Esophagus (tissue), 2 donors: ENCODE measurements around the gene ANLN. TPM values are rescaled to one million over a fixed set of nuclear protein-coding genes. Genes with fewer than 3 reads are reported as not detected.

Experiments used
- H3K27ac ChIP-seq, 2 donors: one replicate each; pipeline ENCODE4 v1.5.1; 2013; ENCODE audit warnings: low read depth in 2 of 2, mild to moderate bottlenecking in 2 of 2, inconsistent platforms in 1 of 2, low read length in 1 of 2, moderate library complexity in 1 of 2
- H3K27me3 ChIP-seq, 2 donors: one replicate each; pipeline ENCODE4 v1.6.1; 2013; ENCODE audit warnings: low read length in 2 of 2, control low read depth in 1 of 2, mild to moderate bottlenecking in 1 of 2; ENCODE audit not compliant: insufficient read depth in 2 of 2, control insufficient read depth in 1 of 2
- H3K36me3 ChIP-seq, 2 donors: one replicate each; pipeline ENCODE4 v1.6.1; 2013; ENCODE audit warnings: low read length in 1 of 2; ENCODE audit not compliant: control insufficient read depth in 2 of 2, insufficient read depth in 2 of 2
- H3K4me1 ChIP-seq, 2 donors: one replicate each; pipeline ENCODE4 v1.6.1; 2013; ENCODE audit warnings: low read length in 1 of 2; ENCODE audit not compliant: control insufficient read depth in 2 of 2, insufficient read depth in 2 of 2
- H3K4me3 ChIP-seq, 2 donors: one replicate each; pipeline ENCODE4 v1.5.1; 2013; ENCODE audit warnings: low read length in 2 of 2, mild to moderate bottlenecking in 2 of 2, low read depth in 1 of 2, moderate library complexity in 1 of 2
- H3K9me3 ChIP-seq, 2 donors: one replicate each; pipeline ENCODE4 v1.6.1; 2013; ENCODE audit warnings: mild to moderate bottlenecking in 2 of 2, low read depth in 1 of 2, low read length in 1 of 2, moderate library complexity in 1 of 2; ENCODE audit not compliant: control insufficient read depth in 2 of 2, insufficient read depth in 1 of 2
- WGBS, 2 donors: extraction: QIAGEN DNeasy Blood & Tissue Kit; methylation state at CpG; one replicate each; pipeline ENCODE4 v1.1.7; 2013; 5-methylcytosine and 5-hydroxymethylcytosine counted together
- polyA plus RNA-seq, 2 donors: library from polyadenylated mRNA; stranded (reverse); fragments of 200-250 nt; gene quantifications; one replicate each; pipeline ENCODE4 v1.2.3, GENCODE V29; 2013
- donor health status: healthy with polysubstance abuse.
- donor health status: Bipolar disorder and iron deficiency.

The ANLN gene
- polyA plus RNA-seq, 2 donors = 11.2 to 16.0 TPM

- Histone ChIP-seq H3K4me1 (no peaks in the 10 kb centered on the region), H3K27ac (no peak overlapping the region), H3K27me3 (no peaks in the 10 kb centered on the region), H3K4me3 (no peak overlapping the region), H3K36me3 (no peaks in the 10 kb centered on the region), H3K9me3 (no peaks in the 10 kb centered on the region)
- WGBS, 2 donors = 98% methylated on average over 3 of the region's 3 CpGs
Measured at GRCh38 chr7:36422072-36422471, 32.4 kb downstream of the ANLN start.

GRCh38 chr7:36423633-36424032, 34.0 kb downstream of the ANLN start:
- Histone ChIP-seq H3K27me3 (no peaks in the 10 kb centered on the region), H3K4me1 (no peaks in the 10 kb centered on the region), H3K27ac (no peak overlapping the region), H3K36me3 (no peaks in the 10 kb centered on the region), H3K9me3 (no peaks in the 10 kb centered on the region), H3K4me3 (no peak overlapping the region)
- WGBS, 2 donors = 96 to 100% methylated on average over 2 of the region's 2 CpGs

- WGBS, 2 donors = 80 to 89% methylated on average over 2 of the region's 2 CpGs
Measured at GRCh38 chr7:36430186-36430585, 40.5 kb downstream of the ANLN start.

GRCh38 chr7:36430881-36431280, 41.2 kb downstream of the ANLN start:
- no peaks in the 10 kb centered on the region for H3K36me3 ChIP-seq
- 85 to 89% methylated on average over 2 of the region's 2 CpGs for WGBS, 2 donors
- H3K27ac ChIP-seq = no peak overlapping the region
- H3K9me3 ChIP-seq = no peaks in the 10 kb centered on the region
- H3K4me1 ChIP-seq = no peaks in the 10 kb centered on the region
- H3K27me3 ChIP-seq = no peaks in the 10 kb centered on the region
- no peak overlapping the region for H3K4me3 ChIP-seq

More at GRCh38 chr7:36430186-36430585, 40.5 kb downstream of the ANLN start:
- no peaks in the 10 kb centered on the region for H3K4me1 ChIP-seq
- H3K27me3 ChIP-seq = no peaks in the 10 kb centered on the region
- H3K4me3 ChIP-seq = no peak overlapping the region
- no peak overlapping the region for H3K27ac ChIP-seq
- no peaks in the 10 kb centered on the region for H3K36me3 ChIP-seq
- H3K9me3 ChIP-seq = no peaks in the 10 kb centered on the region

- Histone ChIP-seq H3K36me3 (no peaks in the 10 kb centered on the region), H3K4me1 (no peaks in the 10 kb centered on the region), H3K27me3 (no peaks in the 10 kb centered on the region), H3K9me3 (no peaks in the 10 kb centered on the region), H3K4me3 (no peak overlapping the region), H3K27ac (no peak overlapping the region)
- 96 to 97% methylated on average over 4 of the region's 4 CpGs for WGBS, 2 donors
Measured at GRCh38 chr7:36438211-36438610, 48.5 kb downstream of the ANLN start.

- no peak overlapping the region for H3K27ac ChIP-seq
- no peaks in the 10 kb centered on the region for H3K36me3 ChIP-seq
- no peak overlapping the region for H3K4me3 ChIP-seq
- H3K9me3 ChIP-seq = no peaks in the 10 kb centered on the region
- no peaks in the 10 kb centered on the region for H3K4me1 ChIP-seq
- no peaks in the 10 kb centered on the region for H3K27me3 ChIP-seq
- WGBS, 2 donors = 94 to 96% methylated on average over 2 of the region's 2 CpGs
Measured at GRCh38 chr7:36439624-36440023, 50.0 kb downstream of the ANLN start.

- WGBS, 2 donors = 50 to 58% methylated on average over 3 of the region's 3 CpGs
- Histone ChIP-seq H3K4me1 (no peaks in the 10 kb centered on the region), H3K9me3 (no peaks in the 10 kb centered on the region), H3K27me3 (no peaks in the 10 kb centered on the region), H3K27ac (no peak overlapping the region), H3K4me3 (no peak overlapping the region), H3K36me3 (no peaks in the 10 kb centered on the region)
Measured at GRCh38 chr7:36440880-36441279, 51.2 kb downstream of the ANLN start.

- Histone ChIP-seq H3K4me3 (no peak overlapping the region), H3K27ac (no peak overlapping the region), H3K9me3 (no peaks in the 10 kb centered on the region), H3K36me3 (no peaks in the 10 kb centered on the region), H3K4me1 (no peaks in the 10 kb centered on the region), H3K27me3 (no peaks in the 10 kb centered on the region)
- 68 to 77% methylated on average over 7 of the region's 7 CpGs for WGBS, 2 donors
Measured at GRCh38 chr7:36441344-36442022, 51.8 kb downstream of the ANLN start.

GRCh38 chr7:36448781-36449379, 59.2 kb downstream of the ANLN start:
- H3K4me1 ChIP-seq = no peaks in the 10 kb centered on the region
- no peaks in the 10 kb centered on the region for H3K36me3 ChIP-seq
- no peaks in the 10 kb centered on the region for H3K9me3 ChIP-seq
- no peak overlapping the region for H3K27ac ChIP-seq
- no peaks in the 10 kb centered on the region for H3K27me3 ChIP-seq
- WGBS, 2 donors = 83 to 92% methylated on average over 4 of the region's 4 CpGs
- H3K4me3 ChIP-seq = no peak overlapping the region

- H3K9me3 ChIP-seq = no peaks in the 10 kb centered on the region
- H3K4me1 ChIP-seq = no peaks in the 10 kb centered on the region
- H3K27ac ChIP-seq = no peak overlapping the region
- 80 to 91% methylated on average over 5 of the region's 5 CpGs for WGBS, 2 donors
- no peaks in the 10 kb centered on the region for H3K36me3 ChIP-seq
- H3K4me3 ChIP-seq = no peak overlapping the region
- H3K27me3 ChIP-seq = no peaks in the 10 kb centered on the region
Measured at GRCh38 chr7:36449685-36450084, 60.0 kb downstream of the ANLN start.
